SHP77 (cell line): Measurements from ENCODE around the gene COQ2.
"Not testable (repeated sequence)": the region's sequence is repeated elsewhere in the genome, so short reads cannot be mapped to it uniquely, and the experiment has no call there.

ENCODE experiments used
- DNase-seq, 2 experiments: peaks; one replicate each; lab custom pipeline; 2025; lab: John Stamatoyannopoulos, UW

The COQ2 gene

DNA sequence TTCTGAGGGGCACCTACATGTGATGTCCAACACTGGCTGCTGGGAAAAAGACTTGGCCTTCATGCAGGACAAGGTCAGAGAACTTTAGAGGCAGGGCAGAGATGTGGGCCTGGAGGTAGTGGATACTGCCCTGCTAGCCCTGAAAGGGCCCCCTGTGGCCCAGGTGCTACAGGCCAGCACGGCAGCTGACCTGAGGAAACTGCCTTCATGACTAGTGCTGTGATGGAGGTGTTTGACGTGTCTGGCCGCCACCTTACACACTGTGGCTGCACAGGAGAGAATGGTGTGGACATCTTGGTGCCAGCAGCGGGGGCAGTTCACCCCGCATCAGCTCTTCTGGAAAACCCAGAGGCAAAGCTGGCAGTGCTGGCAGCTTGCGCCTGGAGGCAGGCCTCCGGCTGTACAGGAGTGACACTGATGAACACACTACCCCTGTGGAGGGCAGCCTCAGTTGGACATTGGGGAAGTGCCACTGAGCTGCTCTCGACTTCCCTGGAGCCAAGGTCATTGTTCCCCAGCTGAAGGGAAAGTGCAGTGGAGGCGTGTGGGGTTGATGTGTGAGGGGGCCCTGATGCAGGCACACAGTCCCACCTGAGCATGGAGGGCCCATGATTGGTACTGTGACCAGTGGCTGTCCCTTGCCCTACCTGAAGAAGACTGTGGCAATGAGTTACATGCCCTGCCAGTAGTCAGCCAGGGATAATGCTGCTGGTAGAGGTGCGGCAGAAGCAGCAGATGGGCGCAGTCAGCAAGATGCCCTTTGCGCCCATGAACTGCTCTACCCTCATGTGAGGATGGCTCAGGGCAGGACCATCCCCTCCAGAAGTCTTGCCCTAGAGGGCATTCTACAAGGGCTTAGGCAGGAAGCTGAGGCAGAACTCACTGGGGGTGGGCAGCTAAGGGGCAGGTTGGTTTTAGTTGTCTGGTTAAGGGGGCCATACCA is 36.9 kb downstream of the COQ2 start:
- DNase-seq: no peak

DNA sequence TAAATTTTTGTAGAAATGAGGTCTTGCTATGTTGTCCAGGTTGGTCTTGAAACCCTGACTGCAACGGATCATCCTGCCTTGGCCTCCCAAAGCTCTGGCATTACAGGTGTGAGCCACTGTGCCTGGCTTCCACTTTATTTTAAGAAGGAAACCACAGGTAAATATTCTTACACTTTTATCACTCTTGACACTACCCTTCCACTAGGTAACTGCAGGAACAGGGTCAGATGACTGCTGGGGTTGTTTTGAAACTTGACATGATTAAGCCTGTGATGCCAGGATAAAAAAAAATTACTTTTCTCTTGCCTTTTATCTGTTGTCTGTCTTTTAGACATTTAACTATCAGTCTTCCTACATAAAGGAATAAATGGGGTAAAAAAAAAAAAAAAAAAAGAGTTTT is 43.5 kb downstream of the COQ2 start:
- DNase-seq: no peak

DNA sequence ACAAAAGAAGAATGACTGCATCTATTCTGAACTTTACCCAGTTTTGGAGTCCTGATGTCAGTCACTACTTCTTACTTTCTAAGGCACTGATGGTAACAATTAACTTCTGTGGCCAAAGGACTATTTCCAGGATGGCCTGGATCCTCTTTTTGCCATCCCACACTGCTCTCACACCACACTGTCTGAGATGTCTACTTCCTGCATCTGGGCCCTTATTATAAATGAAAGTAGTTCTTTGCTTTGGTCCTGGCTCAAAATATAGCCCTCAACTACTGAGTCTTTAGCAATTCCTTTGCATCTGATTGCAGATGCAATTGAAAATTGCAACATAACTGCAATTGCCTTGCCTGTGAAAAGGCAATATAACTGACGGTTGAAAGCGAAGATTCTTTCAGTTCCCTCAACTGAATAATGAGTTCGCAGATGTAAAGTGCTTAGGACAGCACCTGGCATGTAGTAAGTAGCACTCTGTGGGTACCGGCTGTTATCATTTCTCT is 44.2 kb downstream of the COQ2 start:
- DNase-seq: no peak

DNA sequence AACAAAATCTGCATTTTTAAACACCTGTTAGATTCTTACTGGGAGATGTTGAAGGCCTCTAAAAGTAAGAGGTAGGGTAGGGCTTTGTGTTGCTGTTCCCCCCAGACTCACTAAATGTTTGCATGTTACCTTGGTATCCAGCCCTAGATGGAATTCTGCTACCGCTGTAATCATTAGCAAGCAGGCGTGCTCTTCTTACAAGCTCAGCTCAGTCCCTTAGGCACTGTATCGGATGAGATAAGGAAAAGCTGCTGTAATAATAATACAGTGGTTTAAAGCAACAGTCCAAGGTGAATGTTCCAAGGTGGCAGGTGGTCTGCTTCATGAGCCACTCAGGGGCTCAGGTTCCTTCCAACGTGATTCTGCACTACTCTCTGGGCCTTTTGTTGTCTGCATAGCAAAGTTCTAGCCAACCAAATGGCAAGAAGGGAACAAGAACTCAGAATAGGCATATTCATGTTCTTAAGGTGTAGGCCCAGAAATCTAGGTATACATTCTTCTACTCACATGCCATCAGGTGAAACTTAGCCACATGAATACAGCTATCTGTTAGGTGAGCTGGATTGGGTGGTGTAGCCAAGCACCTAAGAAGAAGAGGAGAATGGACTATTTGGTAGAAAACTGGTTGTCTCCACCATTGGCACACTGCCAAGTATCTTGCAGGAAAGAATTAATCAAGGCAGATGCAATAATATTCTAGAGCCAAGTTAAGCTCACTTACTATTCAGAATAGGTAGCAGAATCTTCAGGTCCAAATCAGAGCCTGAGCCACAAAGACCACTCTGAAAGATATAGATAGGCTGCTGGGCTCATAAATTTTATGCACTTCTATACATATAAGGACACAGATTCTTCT is 46.0 kb downstream of the COQ2 start:
- no peak for DNase-seq

DNA sequence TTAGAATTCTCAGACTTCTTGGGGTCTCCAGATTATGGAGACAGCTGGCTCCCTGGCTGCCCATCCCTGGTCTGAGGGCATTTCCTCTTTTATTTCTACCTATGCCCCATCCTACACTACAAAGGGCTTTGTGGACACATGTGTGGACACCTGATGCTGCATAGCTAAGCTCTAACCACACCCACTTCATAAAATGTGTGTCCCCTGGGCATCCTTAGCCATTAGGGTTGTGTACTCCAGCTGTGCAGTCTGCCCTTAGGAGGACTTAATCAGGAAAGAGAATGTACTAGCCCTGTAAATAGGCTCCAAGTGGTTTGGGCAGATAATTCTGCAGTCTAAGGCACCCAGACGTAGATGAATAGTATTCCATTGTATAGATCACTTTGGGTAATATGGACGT is 47.0 kb downstream of the COQ2 start:
- no peak for DNase-seq

DNA sequence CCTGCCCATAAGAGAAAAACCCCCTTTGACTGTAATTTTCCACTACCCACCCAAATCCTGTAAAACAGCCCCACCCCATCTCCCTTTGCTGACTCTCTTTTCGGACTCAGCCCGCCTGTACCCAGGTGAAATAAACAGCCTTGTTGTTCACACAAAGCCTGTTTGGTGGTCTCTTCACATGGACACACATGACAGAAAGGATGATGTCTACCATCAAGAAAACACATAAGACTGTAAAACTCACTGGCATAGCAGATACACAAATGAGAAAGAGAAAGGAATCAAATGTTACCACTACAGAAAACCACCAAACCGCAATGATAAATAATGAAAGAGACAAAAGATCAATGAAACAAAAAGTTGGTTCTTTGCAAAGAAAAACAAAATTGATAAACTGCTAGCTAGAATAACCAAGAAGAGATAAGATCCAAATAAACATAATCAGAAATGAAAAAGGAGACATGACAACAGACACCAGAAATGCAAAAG is 48.9 kb downstream of the COQ2 start:
- not testable (repeated sequence) for DNase-seq

DNA sequence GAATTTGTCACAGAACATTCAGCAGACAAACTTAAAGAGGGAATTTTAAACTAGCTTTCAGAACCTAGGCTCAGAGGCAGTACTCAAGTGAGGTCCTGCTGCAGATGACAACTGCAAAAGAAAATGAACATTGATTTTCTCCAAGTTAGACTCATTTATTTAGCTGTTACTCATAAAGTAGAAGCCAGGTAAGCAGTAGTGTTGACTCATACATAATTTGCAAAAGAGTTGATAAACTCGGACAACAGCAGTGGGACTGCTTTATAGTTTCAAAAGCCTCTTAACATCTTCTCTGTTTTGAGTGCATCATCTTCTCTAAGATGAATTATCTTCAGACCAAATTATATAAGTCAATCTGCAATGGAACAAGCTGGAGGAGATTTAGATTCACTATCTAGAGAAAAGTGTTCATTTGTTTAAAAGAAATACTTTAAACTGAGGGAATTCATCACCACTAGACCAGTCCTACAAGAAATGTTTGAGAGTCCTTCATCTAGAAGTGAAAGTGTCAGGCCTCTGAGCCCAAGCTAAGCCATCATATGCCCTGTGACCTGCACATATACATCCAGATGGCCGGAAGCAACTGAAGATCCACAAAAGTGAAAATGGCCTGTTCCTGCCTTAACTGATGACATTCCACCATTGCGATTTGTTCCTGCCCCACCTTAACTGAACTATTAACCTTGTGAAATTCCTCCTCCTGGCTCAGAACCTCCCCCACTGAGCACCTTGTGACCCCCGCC is 49.5 kb downstream of the COQ2 start:
- no peak for DNase-seq

DNA sequence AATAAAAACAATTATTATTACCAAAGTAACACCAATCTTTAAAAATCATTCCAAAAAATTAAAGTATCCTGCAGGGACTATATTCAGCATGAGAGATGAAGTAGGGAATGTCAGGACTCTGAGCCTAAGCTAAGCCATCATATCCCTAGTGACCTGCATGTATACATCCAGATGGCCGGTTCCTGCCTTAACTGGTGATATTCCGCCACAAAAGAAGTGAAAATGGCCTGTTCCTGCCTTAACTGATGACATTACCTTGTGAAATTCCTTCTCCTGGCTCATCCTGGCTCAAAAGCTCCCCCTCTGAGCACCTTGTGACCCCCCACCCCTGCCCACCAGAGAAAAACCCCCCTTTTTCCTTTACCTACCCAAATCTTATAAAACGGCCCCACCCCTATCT is 50.2 kb downstream of the COQ2 start:
- DNase-seq: not testable (repeated sequence)

DNA sequence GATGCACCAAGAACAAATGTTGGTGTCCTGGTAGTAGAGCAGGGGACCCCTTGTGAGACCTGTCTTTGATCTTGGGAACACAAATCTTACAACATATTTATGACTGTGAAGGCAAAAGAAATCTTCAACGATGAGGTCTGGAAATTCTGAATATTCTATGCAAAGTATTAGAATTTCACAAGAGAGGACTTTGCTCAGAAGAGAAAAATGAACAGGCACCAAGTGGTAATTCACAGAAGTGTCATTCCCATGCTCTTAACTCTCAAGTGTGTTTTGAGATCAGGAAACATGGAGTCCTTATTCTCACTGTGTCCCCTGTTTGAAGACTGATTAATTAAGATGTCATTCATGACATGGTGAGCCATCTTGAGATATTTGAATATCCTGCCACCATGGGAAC is 52.5 kb downstream of the COQ2 start:
- no peak for DNase-seq

DNA sequence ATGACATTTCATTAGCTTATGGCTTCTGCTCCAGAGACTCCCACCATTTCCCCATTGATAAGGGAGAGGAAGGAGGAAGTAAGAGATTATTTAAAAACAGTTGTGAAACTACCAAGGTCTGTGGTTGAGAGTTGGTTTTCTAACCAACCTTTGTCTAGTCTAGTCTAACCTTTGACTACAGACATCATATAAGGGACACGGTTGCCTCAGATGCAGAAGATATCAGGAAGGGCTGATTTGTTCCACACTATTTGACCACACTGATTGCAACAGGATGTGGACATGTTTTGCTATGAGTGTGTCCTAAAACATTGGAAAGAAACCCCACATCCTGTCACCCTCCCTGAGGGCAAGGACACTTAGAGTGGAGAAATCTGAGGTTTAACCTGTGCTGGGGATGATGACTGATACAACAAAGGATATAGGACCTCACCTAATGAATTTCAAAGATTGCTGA is 53.0 kb downstream of the COQ2 start:
- DNase-seq: no peak

DNA sequence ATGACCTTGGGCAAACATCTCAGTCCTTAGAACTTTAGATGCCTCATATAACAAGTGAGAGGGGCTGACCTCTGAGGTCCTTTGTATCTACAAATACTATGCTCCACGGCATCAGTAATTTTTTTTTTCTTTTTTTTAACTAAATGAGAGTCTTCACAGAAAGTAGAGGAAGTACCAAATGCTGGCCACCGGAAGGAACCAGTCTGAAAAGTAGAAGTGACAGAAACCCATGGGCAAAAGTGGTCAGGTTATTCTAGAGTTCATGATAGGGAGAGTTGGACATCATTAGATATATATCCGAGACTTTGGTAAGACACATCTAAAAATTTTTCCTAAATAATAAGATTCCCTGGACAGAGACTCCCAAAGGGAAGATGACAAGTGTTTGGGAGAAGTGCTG is 53.7 kb downstream of the COQ2 start:
- DNase-seq: no peak

DNA sequence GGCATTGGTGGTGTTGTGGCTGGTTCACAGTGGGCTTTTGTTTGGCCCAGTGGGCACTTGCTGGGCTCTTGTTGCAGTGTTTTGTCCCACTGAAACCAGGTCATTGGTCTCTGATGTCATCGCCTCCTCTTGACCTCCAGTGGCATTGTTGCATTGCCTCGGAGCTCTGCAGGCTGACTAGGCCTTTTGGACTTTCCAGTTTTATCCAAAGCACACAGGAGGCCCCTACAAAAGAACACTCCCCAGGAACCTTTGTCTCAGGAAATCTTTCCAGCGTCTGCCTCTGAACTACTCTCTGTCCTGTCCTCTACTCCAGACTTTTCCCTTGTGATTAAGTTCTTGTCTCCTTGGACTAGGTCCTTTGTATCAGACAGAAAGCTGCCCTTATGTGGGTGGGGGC is 54.8 kb downstream of the COQ2 start:
- no peak for DNase-seq

DNA sequence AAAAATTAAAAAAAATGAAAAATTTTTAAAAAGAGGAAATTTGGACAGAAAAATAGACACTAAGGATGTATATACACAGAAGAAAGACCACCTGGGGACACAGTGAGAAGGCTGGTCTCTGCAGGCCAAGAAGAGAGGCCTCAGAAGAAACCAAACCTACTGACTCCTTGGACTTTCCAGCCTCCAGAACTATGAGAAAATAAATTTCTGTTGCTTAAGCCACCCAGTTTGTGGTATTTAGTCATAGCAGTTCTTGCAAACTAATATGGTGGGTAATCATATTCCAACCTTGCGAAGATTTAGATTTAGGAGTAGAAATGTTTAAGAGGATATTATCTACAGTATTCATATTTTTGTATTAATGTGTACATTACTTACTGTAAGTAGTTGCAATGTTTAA is 56.4 kb downstream of the COQ2 start:
- DNase-seq: no peak

DNA sequence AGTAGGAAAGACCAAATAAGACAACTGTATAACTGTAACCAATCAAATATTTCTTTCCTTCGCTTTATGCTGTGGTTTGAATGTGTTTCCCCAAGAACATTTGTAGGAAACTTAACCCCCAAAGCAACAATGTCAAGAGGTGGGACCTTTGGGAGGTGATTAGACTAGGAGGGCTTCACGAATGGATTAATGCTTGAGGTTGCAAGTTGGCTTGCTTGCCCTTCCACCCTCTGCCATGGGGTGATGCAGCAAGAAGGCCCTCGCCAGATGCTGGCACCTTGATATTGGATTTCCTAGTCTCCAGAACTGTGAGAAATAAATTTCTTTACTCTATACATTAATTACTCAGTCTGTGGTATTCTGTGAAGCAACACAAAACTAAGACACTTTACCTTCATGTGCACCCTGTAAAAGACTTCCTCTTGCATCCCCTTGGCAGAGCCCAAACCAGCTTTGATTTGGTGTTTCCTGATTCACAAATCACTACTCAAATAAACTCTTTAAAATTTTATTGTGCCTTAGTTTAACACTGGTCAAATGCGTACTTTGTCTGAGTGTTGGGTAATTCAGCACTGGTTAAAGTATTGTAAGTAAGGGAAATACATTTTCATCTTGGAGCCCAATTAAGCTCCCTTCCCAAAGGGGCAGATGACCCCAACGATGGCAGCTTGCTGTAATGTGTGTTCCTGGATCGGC is 59.9 kb downstream of the COQ2 start:
- DNase-seq: no peak

DNA sequence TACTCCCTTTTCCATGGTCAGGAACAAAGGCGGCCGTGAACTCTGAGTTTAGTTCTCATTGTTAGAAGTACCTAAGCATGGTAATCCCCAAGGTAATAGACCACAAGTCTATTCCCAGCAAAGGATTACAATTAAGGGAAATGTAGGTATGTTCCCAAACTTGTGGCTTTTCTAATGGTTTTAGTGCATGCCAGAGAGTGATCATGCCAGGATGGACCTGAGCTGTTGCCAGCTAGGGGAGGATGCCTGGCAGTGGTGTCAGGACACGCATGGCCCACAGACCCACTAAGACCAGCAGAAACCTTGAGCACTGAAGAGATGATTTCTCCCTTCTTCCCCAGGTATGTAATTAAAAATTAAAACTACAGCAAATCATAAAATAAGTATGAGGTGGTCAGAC is 60.8 kb downstream of the COQ2 start:
- no peak for DNase-seq

DNA sequence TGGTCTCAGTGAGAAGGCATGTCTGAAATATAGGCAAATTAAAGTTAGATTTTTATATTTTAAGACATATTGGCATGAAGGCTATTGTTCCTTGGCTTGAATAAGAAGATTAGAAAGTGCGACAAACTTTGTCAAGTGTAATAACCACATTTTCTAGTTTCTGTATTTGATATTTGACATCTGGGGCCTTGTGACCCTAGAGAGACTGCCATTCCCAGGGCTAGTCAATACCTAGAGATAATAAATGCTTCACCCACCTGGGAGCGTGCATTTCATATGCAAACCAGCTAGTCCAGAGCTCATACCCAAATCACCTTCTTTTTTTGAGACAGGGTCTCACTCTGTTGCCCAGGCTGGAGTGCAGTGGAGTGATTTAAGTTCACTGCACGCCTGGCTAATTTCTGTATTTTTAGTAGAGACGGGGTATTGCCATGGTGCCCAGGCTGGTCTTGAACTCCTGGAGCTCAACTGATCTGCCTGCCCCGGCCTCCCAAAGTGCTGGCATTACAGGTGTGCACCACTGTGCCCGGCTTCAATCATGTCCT is 62.6 kb downstream of the COQ2 start:
- no peak for DNase-seq

DNA sequence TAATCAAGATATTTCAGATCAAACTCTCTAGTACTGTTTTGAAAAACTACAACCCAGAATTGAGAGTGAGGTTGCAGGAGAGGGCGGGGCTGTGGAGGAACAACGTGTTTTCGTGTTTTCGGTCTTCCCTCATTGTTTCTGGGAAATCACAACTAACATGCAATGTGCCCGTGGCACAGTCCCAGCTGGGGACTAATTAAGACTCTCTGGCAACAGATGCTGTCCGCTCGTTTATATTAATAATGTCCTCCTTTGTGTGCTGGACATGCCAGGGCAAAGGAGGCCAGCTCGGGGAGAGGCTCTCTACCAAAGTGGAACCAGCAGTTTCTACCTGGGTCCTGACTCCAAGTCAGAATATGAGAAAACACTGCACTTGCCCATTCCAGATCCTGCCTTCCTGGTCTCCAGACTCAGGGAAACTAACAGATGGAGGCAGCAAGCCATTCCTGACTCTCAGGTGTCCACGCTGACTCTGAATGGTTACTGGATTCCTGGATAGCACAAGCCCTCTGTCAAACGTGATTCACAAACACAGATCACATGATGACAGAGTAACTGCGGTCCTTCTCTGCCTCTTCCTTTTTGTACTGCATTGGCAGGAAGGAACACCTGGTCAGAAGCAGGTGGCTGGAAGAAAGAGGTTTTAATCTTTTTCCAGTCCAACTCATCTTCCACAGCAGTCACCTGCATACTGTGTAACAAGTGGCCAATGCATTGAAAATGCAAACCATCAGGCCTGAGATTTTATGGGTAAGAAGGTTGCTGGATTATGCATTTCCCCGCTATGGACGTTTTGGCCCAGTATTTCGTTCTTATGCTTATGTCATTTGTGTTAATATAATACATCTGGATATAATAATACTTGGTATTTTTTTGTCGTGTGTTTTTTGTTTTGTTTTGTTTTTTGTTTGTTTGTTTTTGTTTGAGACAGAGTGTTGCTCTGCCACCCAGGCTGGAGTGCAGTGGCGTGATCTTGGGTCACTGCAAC is 65.0 kb downstream of the COQ2 start:
- peak; percentile 28 to 34 for DNase-seq

DNA sequence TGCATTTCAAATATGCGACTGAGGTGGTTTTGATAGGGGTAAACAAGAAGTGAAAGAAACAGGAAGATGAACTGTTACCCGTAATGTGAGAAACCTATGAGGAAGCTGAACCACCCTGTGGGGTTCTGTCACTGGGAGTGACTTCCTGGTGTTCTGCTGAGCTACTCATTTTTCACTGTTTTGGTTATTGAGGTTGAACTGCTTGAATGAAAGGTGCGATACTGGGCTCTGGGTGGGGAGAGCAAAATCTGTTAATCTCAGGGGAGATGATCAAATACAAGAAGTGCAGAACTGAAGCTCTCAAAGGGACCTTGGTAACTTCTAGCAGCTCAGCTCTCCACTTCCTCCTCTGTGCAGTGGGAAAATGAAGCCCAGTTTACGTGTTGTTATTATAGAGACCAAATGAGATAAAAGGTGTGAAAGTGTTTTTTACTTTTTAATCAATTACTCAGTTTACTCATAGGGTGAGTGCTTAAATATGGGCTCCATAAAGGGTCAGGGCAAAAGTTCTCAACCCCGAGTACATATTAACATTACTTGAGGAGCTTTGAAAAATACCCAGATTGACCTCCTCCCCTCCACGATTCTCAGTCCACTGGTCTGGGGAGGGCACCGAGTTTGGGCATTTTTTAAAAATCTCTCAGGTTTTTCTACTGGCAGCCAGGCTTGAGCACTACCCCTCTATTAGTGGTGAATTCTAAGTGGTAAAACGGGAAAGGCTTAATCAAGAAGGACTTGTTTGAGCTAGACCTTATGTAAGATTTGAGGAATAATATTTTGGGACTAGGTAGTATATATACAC is 66.7 kb downstream of the COQ2 start:
- no peak for DNase-seq
